Spleen (tissue), 7 donors: ENCODE results near the gene CDRT15.
"Not testable (repeated sequence)": the region's sequence is repeated elsewhere in the genome, so short reads cannot be mapped to it uniquely, and the experiment has no call there.

Experiments
- POLR2A ChIP-seq, 3 donors: fragments of 450-650 bp; IDR thresholded peaks; one replicate each; pipeline ENCODE4 v1.5.1; 2017; ENCODE audit warnings: antibody characterized with exemption in 3 of 3, mild to moderate bottlenecking in 1 of 3
- TF ChIP-seq, protein P1 (sequence below), 11 experiments: fragments of 200-600 bp in 7 of 11; fragments of 450-650 bp in 4 of 11; sonication (generic) in 4 of 11; IDR thresholded peaks in 8 of 11; conservative IDR thresholded peaks in 3 of 11; 1 replicate in 7 of 11; 2 replicates in 4 of 11; pipeline versions ENCODE4 v1.4.0 to v1.8.0; 2016 to 2021; ENCODE audit warnings: antibody characterized with exemption in 11 of 11, inconsistent platforms in 4 of 11, mild to moderate bottlenecking in 1 of 11
- donor health status: DM: no; HTN: no; CAD: no; lungs with moderate emphysema.
- donor health status: DM: no; HTN: no; CAD: no.
- donor health status: DM: no; HTN: no; CAD: no.

DNA sequence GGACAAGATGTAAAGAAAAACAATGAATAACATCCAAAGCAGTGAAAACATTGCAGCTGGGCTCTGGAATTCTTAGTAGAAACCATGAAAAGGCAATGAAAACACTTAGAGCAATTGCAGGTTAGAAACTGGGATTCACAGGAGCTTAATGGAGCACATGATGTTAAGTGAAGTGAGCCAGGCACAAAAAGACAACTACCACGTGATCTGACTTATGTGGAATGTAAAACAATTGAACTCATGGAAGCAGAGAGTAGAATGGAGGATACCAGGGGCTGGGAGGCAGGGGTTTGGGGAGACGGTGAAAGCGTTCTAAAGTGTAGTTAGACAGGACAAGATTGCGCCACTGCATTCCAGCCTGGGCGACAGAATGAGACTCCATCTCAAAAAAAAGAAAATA lies 2.6 kb upstream of the CDRT15 start:
- TF ChIP-seq, protein P1, sequence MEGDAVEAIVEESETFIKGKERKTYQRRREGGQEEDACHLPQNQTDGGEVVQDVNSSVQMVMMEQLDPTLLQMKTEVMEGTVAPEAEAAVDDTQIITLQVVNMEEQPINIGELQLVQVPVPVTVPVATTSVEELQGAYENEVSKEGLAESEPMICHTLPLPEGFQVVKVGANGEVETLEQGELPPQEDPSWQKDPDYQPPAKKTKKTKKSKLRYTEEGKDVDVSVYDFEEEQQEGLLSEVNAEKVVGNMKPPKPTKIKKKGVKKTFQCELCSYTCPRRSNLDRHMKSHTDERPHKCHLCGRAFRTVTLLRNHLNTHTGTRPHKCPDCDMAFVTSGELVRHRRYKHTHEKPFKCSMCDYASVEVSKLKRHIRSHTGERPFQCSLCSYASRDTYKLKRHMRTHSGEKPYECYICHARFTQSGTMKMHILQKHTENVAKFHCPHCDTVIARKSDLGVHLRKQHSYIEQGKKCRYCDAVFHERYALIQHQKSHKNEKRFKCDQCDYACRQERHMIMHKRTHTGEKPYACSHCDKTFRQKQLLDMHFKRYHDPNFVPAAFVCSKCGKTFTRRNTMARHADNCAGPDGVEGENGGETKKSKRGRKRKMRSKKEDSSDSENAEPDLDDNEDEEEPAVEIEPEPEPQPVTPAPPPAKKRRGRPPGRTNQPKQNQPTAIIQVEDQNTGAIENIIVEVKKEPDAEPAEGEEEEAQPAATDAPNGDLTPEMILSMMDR (IDR thresholded peaks at IDR 0.05 in 8 of 11, conservative IDR thresholded peaks at IDR 0.05 in 3 of 11), result not testable (repeated sequence)
- not testable (repeated sequence) for TF ChIP-seq POLR2A (IDR thresholded peaks at IDR 0.05)
